GM12801 (cell line): ENCODE measurements around the gene ADNP.

Experiments
- TF ChIP-seq, protein P1 (sequence below): IDR thresholded peaks from one replicate; pipeline ENCODE4 v1.5.1; 2011; ENCODE audit warnings: control low read depth; ENCODE audit not compliant: insufficient read length; ENCODE audit errors: extremely low read depth

ADNP gene

DNA sequence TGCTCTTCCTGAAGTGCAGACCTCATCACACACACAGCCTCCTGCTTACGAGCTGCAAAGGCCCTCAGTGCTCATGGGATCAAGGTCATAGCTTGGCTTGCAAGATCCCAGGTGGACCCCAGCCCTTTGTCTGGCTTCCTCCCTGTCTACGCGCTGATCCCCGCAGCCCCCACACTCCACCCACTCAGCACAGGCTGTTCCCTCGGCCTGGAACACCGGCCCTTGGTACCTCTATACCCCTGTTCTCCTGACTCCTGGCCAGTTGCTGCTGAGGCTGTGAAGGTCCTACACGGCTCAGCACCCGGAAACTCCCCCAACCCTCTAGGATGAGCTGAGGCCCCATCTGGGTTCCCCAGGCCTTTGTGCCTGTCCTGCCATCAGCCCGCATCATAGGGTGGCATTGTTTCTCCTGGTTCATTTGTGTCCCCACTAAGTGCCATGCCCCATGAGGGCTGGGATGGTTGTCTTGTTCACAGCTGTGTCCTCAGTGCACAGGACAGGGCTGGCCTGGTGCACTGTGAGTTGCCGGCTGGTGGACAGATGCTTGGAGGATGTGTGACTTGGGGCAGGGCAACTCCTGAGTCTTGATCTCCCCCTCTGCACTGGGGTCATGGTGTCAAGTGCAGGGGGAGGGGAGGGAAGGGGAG is 57.0 kb downstream of the ADNP start:
- TF ChIP-seq, protein P1, sequence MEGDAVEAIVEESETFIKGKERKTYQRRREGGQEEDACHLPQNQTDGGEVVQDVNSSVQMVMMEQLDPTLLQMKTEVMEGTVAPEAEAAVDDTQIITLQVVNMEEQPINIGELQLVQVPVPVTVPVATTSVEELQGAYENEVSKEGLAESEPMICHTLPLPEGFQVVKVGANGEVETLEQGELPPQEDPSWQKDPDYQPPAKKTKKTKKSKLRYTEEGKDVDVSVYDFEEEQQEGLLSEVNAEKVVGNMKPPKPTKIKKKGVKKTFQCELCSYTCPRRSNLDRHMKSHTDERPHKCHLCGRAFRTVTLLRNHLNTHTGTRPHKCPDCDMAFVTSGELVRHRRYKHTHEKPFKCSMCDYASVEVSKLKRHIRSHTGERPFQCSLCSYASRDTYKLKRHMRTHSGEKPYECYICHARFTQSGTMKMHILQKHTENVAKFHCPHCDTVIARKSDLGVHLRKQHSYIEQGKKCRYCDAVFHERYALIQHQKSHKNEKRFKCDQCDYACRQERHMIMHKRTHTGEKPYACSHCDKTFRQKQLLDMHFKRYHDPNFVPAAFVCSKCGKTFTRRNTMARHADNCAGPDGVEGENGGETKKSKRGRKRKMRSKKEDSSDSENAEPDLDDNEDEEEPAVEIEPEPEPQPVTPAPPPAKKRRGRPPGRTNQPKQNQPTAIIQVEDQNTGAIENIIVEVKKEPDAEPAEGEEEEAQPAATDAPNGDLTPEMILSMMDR = no peak

DNA sequence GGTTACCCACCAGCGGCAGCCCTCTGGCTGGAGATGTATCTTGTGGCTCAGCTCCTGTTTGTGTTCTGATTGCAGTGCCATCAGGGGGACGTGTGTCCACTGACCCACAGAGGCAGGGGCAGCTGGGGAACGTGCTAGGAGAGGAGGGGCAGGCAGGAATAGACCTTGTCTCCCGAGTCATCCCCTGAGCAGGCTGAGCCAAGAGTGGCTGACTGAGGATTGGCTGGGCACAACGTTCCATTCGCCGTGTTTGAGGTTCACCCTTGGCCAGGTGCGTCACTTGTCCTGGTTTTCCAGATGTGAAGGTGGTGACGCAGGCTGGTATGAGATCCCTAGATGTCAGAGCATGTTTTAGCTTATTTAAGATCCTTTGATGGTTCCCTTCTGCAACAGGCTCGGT is 57.7 kb downstream of the ADNP start:
- TF ChIP-seq, protein P1 = no peak

GRCh38 chr20:50872560-50873425 is 58.4 kb downstream of the ADNP start:
- TF ChIP-seq, protein P1 = no peak

DNA sequence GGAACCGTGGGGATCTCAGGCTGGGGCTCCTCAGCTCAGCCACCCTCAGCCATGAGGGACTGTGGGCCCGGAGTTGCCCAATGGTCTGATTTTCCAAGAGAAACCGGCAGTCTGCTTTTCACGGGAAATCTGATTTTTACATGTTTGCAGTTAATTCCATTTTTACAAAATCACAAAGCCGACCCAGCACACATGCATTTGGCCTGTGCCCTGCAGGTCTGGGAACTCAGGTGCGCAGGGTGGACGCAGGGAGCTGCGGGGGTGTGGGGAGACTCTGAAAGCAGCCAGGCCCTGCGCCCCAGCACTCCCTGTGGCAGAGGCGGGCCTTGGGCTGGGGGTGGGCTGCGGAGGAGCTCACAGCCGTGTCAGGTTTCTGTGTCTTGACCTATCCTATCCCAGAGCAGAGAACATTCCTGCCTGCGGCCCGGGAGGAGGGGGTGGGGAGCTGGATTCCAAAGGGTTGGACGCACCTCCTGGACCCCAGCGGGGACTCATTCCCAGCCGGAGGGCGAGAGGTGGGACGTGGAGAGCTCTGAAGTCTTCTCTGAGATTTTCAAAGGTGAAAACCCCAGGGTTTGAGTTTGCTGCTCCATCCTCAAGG is 60.6 kb downstream of the ADNP start:
- TF ChIP-seq, protein P1 = no peak

DNA sequence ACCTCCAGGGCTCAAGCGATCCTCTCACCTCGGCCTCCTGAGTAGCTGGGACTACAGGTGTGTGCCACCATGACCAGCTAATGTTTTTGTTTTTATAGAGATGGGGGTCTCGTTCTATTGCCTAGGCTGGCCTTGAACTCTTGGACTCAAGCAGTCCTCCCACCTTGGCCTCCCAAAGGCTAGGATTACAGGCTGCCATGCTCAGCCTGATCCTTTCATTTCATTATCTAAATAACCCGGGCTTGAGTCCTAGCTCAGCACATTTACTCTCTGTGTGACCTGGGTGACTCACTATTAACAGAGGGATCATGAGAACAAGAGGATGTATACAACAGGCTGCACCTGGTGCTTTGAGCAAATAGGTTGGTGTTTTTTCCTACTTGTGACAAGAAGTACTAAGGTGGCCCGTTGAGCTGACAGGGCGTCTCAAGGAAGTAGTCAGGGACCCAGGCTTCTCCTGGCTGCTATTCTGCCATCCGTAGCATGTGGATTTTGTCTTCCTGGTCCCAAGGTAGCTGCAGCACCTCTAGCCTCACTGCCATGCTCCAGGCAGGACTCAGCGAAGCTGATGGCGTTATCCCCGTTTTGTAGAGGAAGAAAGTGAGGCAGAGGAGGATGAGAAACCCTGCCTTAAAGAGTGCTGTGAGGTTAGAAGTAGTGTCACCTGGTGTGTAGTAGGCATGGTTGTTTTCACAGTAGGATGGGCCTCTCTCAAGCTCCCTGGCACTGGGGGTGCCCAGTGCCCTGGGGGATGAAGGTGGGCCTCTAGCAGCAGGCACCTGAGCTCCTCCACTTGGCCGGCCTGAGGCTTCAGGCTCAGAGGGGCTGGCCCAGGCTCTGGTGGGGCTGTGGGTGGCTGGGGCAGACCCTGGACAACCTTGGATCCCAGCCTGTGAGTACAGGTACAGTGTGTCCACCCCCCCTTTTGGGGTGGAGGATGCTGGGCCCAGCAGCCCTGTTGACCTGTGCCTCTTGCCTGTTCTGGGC is 62.4 kb downstream of the ADNP start:
- TF ChIP-seq, protein P1 = no peak

GRCh38 chr20:50867805-50868204 is 63.4 kb downstream of the ADNP start:
- TF ChIP-seq, protein P1 = no peak

DNA sequence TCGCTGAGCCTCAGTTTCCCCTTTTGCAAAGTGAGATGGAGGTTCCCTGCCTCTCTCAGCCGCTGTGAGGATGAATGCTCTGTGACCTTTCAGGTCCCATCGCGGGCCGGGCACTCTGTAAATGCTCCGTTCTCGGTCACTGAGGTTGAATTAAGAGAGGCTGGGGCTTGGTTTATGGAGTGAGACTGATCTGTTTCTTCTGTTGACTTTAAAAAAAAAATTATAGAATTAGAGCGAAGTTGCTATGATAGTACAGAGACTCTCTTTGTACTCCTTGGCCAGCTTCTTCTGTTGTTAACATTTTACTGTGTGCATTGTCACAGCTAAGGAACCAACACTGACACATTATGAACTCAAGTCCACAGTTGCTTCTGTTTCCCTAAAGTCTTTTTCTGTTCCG is 64.4 kb downstream of the ADNP start:
- TF ChIP-seq, protein P1 = no peak
